IMR-90 (cell line): Measurements from ENCODE around the gene CDKL1. TPM values are rescaled to one million over a fixed set of nuclear protein-coding genes. Genes with fewer than 3 reads are reported as not detected.
A peak's percentile ranks its signal among the peaks of the same experiment; 100 is the strongest.

Experiments used
- ATAC-seq: fragments of 200-7000 bp; cut with Tn5 transposase; 2 replicates; pipeline ENCODE4 v1.9.1; 2020; ENCODE audit warnings: low read depth, mild to moderate bottlenecking, moderate library complexity
- BruUV-seq: library from RNA; stranded (reverse); fragments of 400-500 nt; replicated peaks from 2 replicates; lab custom pipeline; 2021; lab: Mats Ljungman, UMichigan
- CTCF ChIA-PET: fragments of 300-600 bp; formaldehyde crosslinking; extraction: SDS; loops from one replicate; lab custom pipeline; 2021; ENCODE audit warnings: antibody characterized with exemption; lab: Yijun Ruan, JAX
- POLR2A ChIA-PET: fragments of 300-600 bp; sonication (Branson Sonifier 250); formaldehyde crosslinking; loops from one replicate; lab custom pipeline; 2022; ENCODE audit warnings: antibody characterized with exemption; ENCODE audit not compliant: unreplicated experiment; lab: Charles Lee
- DNase-seq: peaks from one replicate; pipeline ENCODE4 v3.0.0; 2013
- H2AFZ ChIP-seq: replicated peaks from 2 replicates; pipeline ENCODE3; 2013; ENCODE audit warnings: low read length, mild to moderate bottlenecking; ENCODE audit not compliant: poor library complexity
- H2AK5ac ChIP-seq: 2 replicates; pipeline ENCODE4 v1.6.1; 2013; ENCODE audit warnings: low read depth, low read length, inconsistent platforms
- H2AK9ac ChIP-seq: replicated peaks from 2 replicates; pipeline ENCODE3; 2013; ENCODE audit warnings: mild to moderate bottlenecking, low read depth, low read length, moderate library complexity; ENCODE audit not compliant: poor library complexity
- H2BK120ac ChIP-seq: 2 replicates; pipeline ENCODE4 v1.6.1; 2013; ENCODE audit warnings: low read depth, low read length, inconsistent platforms
- H2BK15ac ChIP-seq: 3 replicates; pipeline ENCODE4 v1.6.1; 2013; ENCODE audit warnings: low read depth, low read length, inconsistent platforms
- H2BK20ac ChIP-seq: 2 replicates; pipeline ENCODE4 v1.6.1; 2013; ENCODE audit warnings: low read depth, mild to moderate bottlenecking, inconsistent platforms, low read length, moderate library complexity
- H2BK5ac ChIP-seq: 2 replicates; pipeline ENCODE4 v1.6.1; 2013; ENCODE audit warnings: mild to moderate bottlenecking, low read depth, low read length, inconsistent platforms; ENCODE audit not compliant: poor library complexity, severe bottlenecking
- H3K14ac ChIP-seq: replicated peaks from 2 replicates; pipeline ENCODE4 v1.6.1; 2013; ENCODE audit warnings: low read depth, low read length, inconsistent platforms
- H3K18ac ChIP-seq: 2 replicates; pipeline ENCODE4 v1.6.1; 2013; ENCODE audit warnings: low read depth, low read length, control low read depth
- H3K23ac ChIP-seq: 2 replicates; pipeline ENCODE4 v1.6.1; 2013; ENCODE audit warnings: low read depth, low read length, inconsistent platforms
- H3K27ac ChIP-seq: 2 replicates; pipeline ENCODE4 v1.5.1; 2013; ENCODE audit warnings: mild to moderate bottlenecking, control low read depth, low read length; ENCODE audit not compliant: insufficient read depth
- H3K27me3 ChIP-seq: 2 replicates; pipeline ENCODE4 v1.6.1; 2013; ENCODE audit warnings: low read length; ENCODE audit not compliant: control insufficient read depth, insufficient read depth
- H3K36me3 ChIP-seq: 2 replicates; pipeline ENCODE4 v1.6.1; 2013; ENCODE audit warnings: low read length, mixed read lengths; ENCODE audit not compliant: control insufficient read depth, insufficient read depth
- H3K4ac ChIP-seq: 2 replicates; pipeline ENCODE4 v1.6.1; 2013; ENCODE audit warnings: low read depth, low read length, inconsistent platforms
- H3K4me1 ChIP-seq: 2 replicates; pipeline ENCODE4 v1.6.1; 2013; ENCODE audit warnings: low read length, mixed read lengths; ENCODE audit not compliant: control insufficient read depth, insufficient read depth
- H3K4me2 ChIP-seq: 2 replicates; pipeline ENCODE4 v1.6.1; 2013; ENCODE audit warnings: low read depth, mild to moderate bottlenecking, control low read depth, low read length, moderate library complexity
- H3K4me3 ChIP-seq: 2 replicates; pipeline ENCODE4 v1.5.1; 2013; ENCODE audit warnings: low read depth, mild to moderate bottlenecking, control low read depth, low read length, moderate library complexity; ENCODE audit not compliant: insufficient read depth
- H3K56ac ChIP-seq: 2 replicates; pipeline ENCODE4 v1.6.1; 2013; ENCODE audit warnings: low read length, inconsistent platforms; ENCODE audit not compliant: insufficient read depth; ENCODE audit errors: extremely low read depth
- H3K79me1 ChIP-seq, 2 experiments: 2 replicates each; pipeline ENCODE4 v1.6.1; 2013; ENCODE audit warnings: low read length in 2 of 2, inconsistent platforms in 1 of 2, low read depth in 1 of 2
- H3K9ac ChIP-seq: 2 replicates; pipeline ENCODE4 v1.6.1; 2013; ENCODE audit warnings: low read depth, low read length, control low read depth
- H3K9me1 ChIP-seq: 2 replicates; pipeline ENCODE4 v1.6.1; 2013; ENCODE audit warnings: low read length, inconsistent platforms; ENCODE audit not compliant: insufficient read depth
- H3K9me3 ChIP-seq: 2 replicates; pipeline ENCODE4 v1.6.1; 2013; ENCODE audit warnings: low read length; ENCODE audit not compliant: control insufficient read depth, insufficient read depth
- H4K20me1 ChIP-seq: 2 replicates; pipeline ENCODE4 v1.6.1; 2013; ENCODE audit warnings: low read length, inconsistent platforms; ENCODE audit not compliant: insufficient read depth
- H4K5ac ChIP-seq: 2 replicates; pipeline ENCODE4 v1.6.1; 2013; ENCODE audit warnings: mild to moderate bottlenecking, low read depth, low read length, control low read depth
- H4K8ac ChIP-seq, 2 experiments: 2 replicates each; pipeline ENCODE4 v1.6.1; 2013; ENCODE audit warnings: low read depth in 2 of 2, low read length in 2 of 2, control low read depth in 1 of 2, inconsistent platforms in 1 of 2
- H4K91ac ChIP-seq: 2 replicates; pipeline ENCODE4 v1.6.1; 2013; ENCODE audit warnings: low read depth, low read length, inconsistent platforms; ENCODE audit not compliant: insufficient read depth
- BHLHE40 ChIP-seq: fragments of 150-350 bp; IDR thresholded peaks from 2 replicates; pipeline ENCODE4 v1.6.1; 2016; ENCODE audit warnings: mild to moderate bottlenecking, low read depth, low read length
- CEBPB ChIP-seq: IDR thresholded peaks from 2 replicates; pipeline ENCODE4 v1.6.1; 2012; ENCODE audit warnings: low read depth, low read length, improper control_type of control experiment
- CTCF ChIP-seq: conservative IDR thresholded peaks from 2 replicates; pipeline ENCODE4 v1.5.1; 2012; ENCODE audit warnings: mild to moderate bottlenecking, low read depth, low read length, improper control_type of control experiment
- MXI1 ChIP-seq: IDR thresholded peaks from 2 replicates; pipeline ENCODE4 v1.6.1; 2012; ENCODE audit warnings: low read depth, mild to moderate bottlenecking, low read length, moderate library complexity, borderline replicate concordance
- NFE2L2 ChIP-seq: fragments of 150-350 bp; IDR thresholded peaks from 2 replicates; pipeline ENCODE4 v1.6.1; 2016; ENCODE audit warnings: low read depth, mild to moderate bottlenecking, low read length
- USF2 ChIP-seq: fragments of 150-350 bp; IDR thresholded peaks from 2 replicates; pipeline ENCODE4 v1.6.1; 2017; ENCODE audit warnings: mild to moderate bottlenecking, antibody characterized with exemption, low read length, low read depth
- WGBS, 2 experiments: methylation state at CpG; one replicate each; pipeline versions ENCODE4 v1.1.5 to v1.1.7; 2013; ENCODE audit warnings: missing lambda C conversion rate in 2 of 2; ENCODE audit not compliant: insufficient read length in 1 of 2; ENCODE audit errors: extremely low coverage in 2 of 2; 5-methylcytosine and 5-hydroxymethylcytosine counted together
- dilution Hi-C: fragments of 300-500 bp; cut with HindIII; formaldehyde crosslinking; loops from one replicate; pipeline ENCODE4 v1.14.3; 2018; ENCODE audit warnings: low sequenced_read_pairs; ENCODE audit not compliant: unreplicated experiment
- in situ Hi-C: fragments of 300-500 bp; cut with MboI; formaldehyde crosslinking; loops from 3 replicates; pipeline ENCODE4 v1.14.3; 2019; ENCODE audit warnings: low sequenced_read_pairs, inconsistent platforms, mixed read lengths
- intact Hi-C: fragments of 100-400 bp; cut with micrococcal nuclease; formaldehyde crosslinking; loops from 2 replicates; pipeline ENCODE4 v1.10.0; 2022
- polyA plus RNA-seq, 3 experiments: library from polyadenylated mRNA; depleted of rRNA; stranded (reverse); fragments of >200 nt; gene quantifications; 2 replicates each; pipeline ENCODE4 v1.2.3, GENCODE V29; 2012; ENCODE audit warnings: low replicate concordance in 1 of 3
- total RNA-seq: library from RNA; depleted of rRNA; stranded (reverse); fragments of >200 nt; gene quantifications from 2 replicates; pipeline ENCODE4 v1.2.3, GENCODE V29; 2012
- TF ChIP-seq, protein P1 (sequence below): fragments of 150-350 bp; IDR thresholded peaks from 2 replicates; pipeline ENCODE4 v1.6.1; 2016; ENCODE audit warnings: low read depth, mild to moderate bottlenecking, low read length, moderate library complexity, borderline replicate concordance

CDKL1 gene
- total and polyA plus RNA-seq, 2 of the 4 experiments (the other 2 are of a cell fraction): 1.9 to 3.8 TPM

GRCh38 chr14:50319293-50319692 lies 77.4 kb downstream of the CDKL1 start:
- H3K27ac ChIP-seq: no peak overlapping the region
- dilution Hi-C loops (no loop called here), in situ Hi-C loops (no loop called here), intact Hi-C loops (no loop called here)
- no peak overlapping the region for H3K56ac ChIP-seq
- H3K23ac ChIP-seq: peak overlapping the region; percentile 25; the same call in 1 of the 2 replicates
- H3K9me3 ChIP-seq: no peaks in the 10 kb centered on the region
- H2AK5ac ChIP-seq: peak overlapping the region; percentile 11; the same call in 1 of the 2 replicates
- H3K4me3 ChIP-seq: no peak overlapping the region
- H3K9me1 ChIP-seq: peaks cover 8% of the 10 kb centered on the region
- DNase-seq (peak; percentile 46), ATAC-seq (no peak)
- TF ChIP-seq USF2: no peak
- no peak for TF ChIP-seq CTCF
- no peak for TF ChIP-seq BHLHE40
- TF ChIP-seq MXI1: no peak
- TF ChIP-seq, protein P1, sequence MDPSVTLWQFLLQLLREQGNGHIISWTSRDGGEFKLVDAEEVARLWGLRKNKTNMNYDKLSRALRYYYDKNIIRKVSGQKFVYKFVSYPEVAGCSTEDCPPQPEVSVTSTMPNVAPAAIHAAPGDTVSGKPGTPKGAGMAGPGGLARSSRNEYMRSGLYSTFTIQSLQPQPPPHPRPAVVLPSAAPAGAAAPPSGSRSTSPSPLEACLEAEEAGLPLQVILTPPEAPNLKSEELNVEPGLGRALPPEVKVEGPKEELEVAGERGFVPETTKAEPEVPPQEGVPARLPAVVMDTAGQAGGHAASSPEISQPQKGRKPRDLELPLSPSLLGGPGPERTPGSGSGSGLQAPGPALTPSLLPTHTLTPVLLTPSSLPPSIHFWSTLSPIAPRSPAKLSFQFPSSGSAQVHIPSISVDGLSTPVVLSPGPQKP: no peak
- peak; percentile 83 for TF ChIP-seq CEBPB
- TF ChIP-seq NFE2L2: no peak
- H2BK120ac ChIP-seq: no peak overlapping the region
- no peak overlapping the region for H3K4ac ChIP-seq
- no peak overlapping the region; the same call in 1 of the 2 replicates for H3K18ac ChIP-seq
- ChIA-PET CTCF (interaction anchor here (0.6 kb wide), 1 partner anchor 14 kb away, joined by 3 read pairs; no protein-coding TSS in a partner anchor), POLR2A (no interaction called here)
- H3K14ac ChIP-seq: 0 out of 2 replicates have a peak overlapping the region, but pooled peaks have one; percentile 1
- peaks cover 5 to 37% of the 10 kb centered on the region in 2 experiments; a peak in 3 of 4 replicates for H3K79me1 ChIP-seq
- H3K9ac ChIP-seq: no peak overlapping the region
- no peaks in the 10 kb centered on the region for H3K27me3 ChIP-seq
- H2AFZ ChIP-seq: no peak overlapping the region
- H3K4me2 ChIP-seq: no peak overlapping the region; the same call in 1 of the 2 replicates
- no peak overlapping the region for H2BK5ac ChIP-seq
- H4K8ac ChIP-seq: no peak overlapping the region
- no peak overlapping the region for H4K91ac ChIP-seq
- H2BK20ac ChIP-seq: no peak overlapping the region
- H2AK9ac ChIP-seq: no peak overlapping the region
- no peak overlapping the region for H2BK15ac ChIP-seq
- BruUV-seq: no TSS peak
- H3K4me1 ChIP-seq: peaks cover 9% of the 10 kb centered on the region
- no peaks in the 10 kb centered on the region; the same call in 1 of the 2 replicates for H4K20me1 ChIP-seq
- WGBS, 2 experiments: no CpG with 5 or more reads among the region's 1 CpG
- 0 out of 2 replicates have a peak overlapping the region, but pooled peaks have one; percentile 16 for H4K5ac ChIP-seq
- no peaks in the 10 kb centered on the region for H3K36me3 ChIP-seq
